MM.1S (cell line): Measurements from ENCODE around the gene TBL1Y.

Experiments used
- EZH2phosphoT487 ChIP-seq: fragments of 300-600 bp; sonication (generic); IDR thresholded peaks from 2 replicates; pipeline ENCODE4 v1.6.1; 2018; ENCODE audit warnings: antibody characterized with exemption, low read length
- TF ChIP-seq, protein P1 (sequence below): fragments of 300-600 bp; sonication (generic); IDR thresholded peaks from 2 replicates; pipeline ENCODE4 v1.5.1; 2016; ENCODE audit warnings: antibody characterized with exemption, low read length, mixed read lengths

DNA sequence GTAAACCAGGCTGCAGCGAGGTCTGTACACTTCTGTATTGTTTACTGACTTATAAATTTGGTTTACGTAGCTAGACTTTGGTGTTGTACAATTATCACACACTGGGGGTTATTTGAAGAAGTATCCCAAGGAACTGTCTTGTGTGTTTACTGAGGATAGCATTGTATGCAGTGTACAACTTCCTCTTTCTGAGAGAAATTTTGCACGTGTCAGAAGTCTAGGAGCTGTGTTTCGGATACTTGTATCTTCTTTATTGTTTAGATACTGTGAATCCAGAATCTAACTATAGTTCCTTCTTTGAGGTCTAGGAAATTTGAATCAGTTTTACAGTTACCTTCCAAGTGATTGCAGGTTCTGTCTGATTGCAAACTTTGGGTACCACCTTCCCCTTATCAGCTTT lies 64.5 kb downstream of the TBL1Y start:
- TF ChIP-seq, protein P1, sequence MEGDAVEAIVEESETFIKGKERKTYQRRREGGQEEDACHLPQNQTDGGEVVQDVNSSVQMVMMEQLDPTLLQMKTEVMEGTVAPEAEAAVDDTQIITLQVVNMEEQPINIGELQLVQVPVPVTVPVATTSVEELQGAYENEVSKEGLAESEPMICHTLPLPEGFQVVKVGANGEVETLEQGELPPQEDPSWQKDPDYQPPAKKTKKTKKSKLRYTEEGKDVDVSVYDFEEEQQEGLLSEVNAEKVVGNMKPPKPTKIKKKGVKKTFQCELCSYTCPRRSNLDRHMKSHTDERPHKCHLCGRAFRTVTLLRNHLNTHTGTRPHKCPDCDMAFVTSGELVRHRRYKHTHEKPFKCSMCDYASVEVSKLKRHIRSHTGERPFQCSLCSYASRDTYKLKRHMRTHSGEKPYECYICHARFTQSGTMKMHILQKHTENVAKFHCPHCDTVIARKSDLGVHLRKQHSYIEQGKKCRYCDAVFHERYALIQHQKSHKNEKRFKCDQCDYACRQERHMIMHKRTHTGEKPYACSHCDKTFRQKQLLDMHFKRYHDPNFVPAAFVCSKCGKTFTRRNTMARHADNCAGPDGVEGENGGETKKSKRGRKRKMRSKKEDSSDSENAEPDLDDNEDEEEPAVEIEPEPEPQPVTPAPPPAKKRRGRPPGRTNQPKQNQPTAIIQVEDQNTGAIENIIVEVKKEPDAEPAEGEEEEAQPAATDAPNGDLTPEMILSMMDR, result no peak
- no peak for TF ChIP-seq EZH2phosphoT487
